Bronchial epithelial cell (primary cell): Measurements from ENCODE around the gene GRK1. TPM values are rescaled to one million over a fixed set of nuclear protein-coding genes. Genes with fewer than 3 reads are reported as not detected.

ENCODE experiments used
- DNase-seq: peaks from one replicate; pipeline ENCODE4 v3.0.0-alpha.2; 2010; ENCODE audit warnings: low read depth
- FAIRE-seq: peaks from 2 replicates; lab custom pipeline; 2011; peaks lifted over from hg19 to GRCh38; lab: Jason Lieb, UNC
- H3K27me3 ChIP-seq: 2 replicates; pipeline ENCODE4 v1.5.1; 2011; ENCODE audit warnings: low read length; ENCODE audit not compliant: control insufficient read depth, insufficient read depth
- H3K36me3 ChIP-seq: 2 replicates; pipeline ENCODE4 v1.5.1; 2011; ENCODE audit warnings: low read length; ENCODE audit not compliant: control insufficient read depth, insufficient read depth
- H3K4me3 ChIP-seq: 2 replicates; pipeline ENCODE4 v1.5.1; 2011; ENCODE audit warnings: mild to moderate bottlenecking, low read depth, low read length, control low read depth
- total RNA-seq: library from RNA; depleted of rRNA; stranded (reverse); fragments of >200 nt; gene quantifications from 2 replicates; pipeline ENCODE4 v1.2.1, GENCODE V29; 2014
- TF ChIP-seq, protein P1 (sequence below): IDR thresholded peaks from 2 replicates; pipeline ENCODE4 v1.5.1; 2011; ENCODE audit warnings: mild to moderate bottlenecking, moderate library complexity, low read length, control low read depth, inconsistent platforms; ENCODE audit not compliant: insufficient read depth, severe bottlenecking

The GRK1 gene
- total RNA-seq, 1 donor from 2014 or later = not detected

- no peaks in the 10 kb centered on the region for H3K36me3 ChIP-seq
- TF ChIP-seq, protein P1, sequence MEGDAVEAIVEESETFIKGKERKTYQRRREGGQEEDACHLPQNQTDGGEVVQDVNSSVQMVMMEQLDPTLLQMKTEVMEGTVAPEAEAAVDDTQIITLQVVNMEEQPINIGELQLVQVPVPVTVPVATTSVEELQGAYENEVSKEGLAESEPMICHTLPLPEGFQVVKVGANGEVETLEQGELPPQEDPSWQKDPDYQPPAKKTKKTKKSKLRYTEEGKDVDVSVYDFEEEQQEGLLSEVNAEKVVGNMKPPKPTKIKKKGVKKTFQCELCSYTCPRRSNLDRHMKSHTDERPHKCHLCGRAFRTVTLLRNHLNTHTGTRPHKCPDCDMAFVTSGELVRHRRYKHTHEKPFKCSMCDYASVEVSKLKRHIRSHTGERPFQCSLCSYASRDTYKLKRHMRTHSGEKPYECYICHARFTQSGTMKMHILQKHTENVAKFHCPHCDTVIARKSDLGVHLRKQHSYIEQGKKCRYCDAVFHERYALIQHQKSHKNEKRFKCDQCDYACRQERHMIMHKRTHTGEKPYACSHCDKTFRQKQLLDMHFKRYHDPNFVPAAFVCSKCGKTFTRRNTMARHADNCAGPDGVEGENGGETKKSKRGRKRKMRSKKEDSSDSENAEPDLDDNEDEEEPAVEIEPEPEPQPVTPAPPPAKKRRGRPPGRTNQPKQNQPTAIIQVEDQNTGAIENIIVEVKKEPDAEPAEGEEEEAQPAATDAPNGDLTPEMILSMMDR = no peak
- DNase-seq (no peak), FAIRE-seq (no peak)
- H3K4me3 ChIP-seq = no peak overlapping the region
- peaks cover 4% of the 10 kb centered on the region for H3K27me3 ChIP-seq
These were observed 912 bp downstream of the GRK1 start for GRCh38 chr13:113667771-113668490.

DNA sequence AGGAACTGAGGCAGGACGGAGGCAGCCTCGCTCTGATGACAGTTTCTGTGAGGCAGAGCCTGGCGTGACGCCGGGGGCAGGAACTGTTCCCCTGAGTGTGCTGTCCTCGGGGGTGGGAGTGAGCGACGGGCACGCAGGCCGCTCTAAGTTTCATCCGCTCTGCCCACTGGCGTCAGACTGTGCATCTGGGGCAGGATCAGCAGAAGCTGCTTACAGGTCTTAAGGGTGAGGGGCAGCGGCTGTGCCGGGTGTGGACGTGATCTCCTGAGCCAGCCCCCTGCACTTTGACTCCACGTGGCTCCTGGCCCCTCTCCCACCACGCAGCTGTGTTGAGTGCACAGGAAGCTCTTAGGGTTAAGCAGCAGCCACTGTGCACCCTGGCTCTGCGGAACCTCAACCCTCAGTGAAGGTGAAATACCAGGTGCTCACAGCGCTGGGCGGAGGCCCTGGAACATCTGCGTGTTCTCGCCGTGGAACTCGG, 1.5 kb downstream of the GRK1 start:
- DNase-seq (no peak), FAIRE-seq (no peak)
- TF ChIP-seq, protein P1 = no peak
- Histone ChIP-seq H3K4me3 (no peak overlapping the region), H3K27me3 (peaks cover 4% of the 10 kb centered on the region), H3K36me3 (no peaks in the 10 kb centered on the region)

- H3K36me3 ChIP-seq = no peaks in the 10 kb centered on the region
- TF ChIP-seq, protein P1 = no peak
- peaks cover 4% of the 10 kb centered on the region for H3K27me3 ChIP-seq
- H3K4me3 ChIP-seq = no peak overlapping the region
- FAIRE-seq (no peak), DNase-seq (no peak)
These were observed 2.3 kb downstream of the GRK1 start for GRCh38 chr13:113669231-113669754.

DNA sequence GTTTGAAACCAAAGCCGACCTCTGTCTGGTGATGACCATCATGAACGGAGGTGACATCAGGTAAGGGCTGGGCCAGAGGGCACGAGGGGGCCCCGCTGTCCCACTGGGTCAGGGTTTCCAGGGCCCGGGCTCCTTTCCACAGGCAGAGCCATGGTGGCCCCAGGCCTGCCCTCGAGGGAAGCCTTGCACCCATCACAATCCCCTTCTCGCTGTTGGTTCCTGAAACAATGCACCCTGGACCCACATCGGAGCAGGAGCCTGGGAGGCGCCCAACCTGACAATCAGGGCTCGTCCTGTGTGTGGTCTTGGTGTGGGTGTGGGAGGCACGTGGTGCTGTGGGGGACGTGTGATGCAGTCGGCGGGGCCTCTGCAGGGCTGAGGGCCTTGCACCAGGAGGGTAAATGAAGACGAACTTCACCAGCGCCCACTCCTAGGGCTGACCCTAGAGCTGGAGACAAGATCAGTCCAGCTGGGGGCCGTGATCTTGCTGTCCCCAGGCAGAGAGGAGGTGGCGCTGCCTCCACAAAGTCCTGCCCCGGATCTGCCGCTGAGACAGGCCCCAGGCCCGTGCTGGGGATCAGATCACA, 2.8 kb downstream of the GRK1 start:
- DNase-seq (no peak), FAIRE-seq (no peak)
- peaks cover 3% of the 10 kb centered on the region for H3K27me3 ChIP-seq
- H3K36me3 ChIP-seq = no peaks in the 10 kb centered on the region
- H3K4me3 ChIP-seq = no peak overlapping the region
- TF ChIP-seq, protein P1 = no peak

DNA sequence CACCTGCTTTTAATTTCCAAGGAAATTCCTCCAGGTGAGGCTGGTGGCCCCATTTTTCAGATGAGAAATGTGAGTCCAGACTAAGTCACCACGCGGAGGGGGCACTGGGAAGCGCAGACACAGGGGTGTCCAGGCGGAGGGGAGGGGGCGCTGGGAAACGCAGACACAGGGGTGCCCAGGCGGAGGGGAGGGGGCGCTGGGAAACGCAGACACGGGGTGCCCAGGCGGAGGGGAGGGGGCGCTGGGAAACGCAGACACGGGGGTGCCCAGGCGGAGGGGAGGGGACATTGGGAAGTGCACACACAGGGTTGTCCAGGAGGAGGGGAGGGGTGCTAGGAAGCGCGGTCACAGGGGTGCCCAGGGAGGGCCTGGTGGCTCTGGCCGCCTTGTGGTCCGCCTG, 3.5 kb downstream of the GRK1 start:
- TF ChIP-seq, protein P1 = no peak
- FAIRE-seq (no peak), DNase-seq (no peak)
- no peak overlapping the region for H3K4me3 ChIP-seq
- H3K27me3 ChIP-seq = no peaks in the 10 kb centered on the region
- no peaks in the 10 kb centered on the region for H3K36me3 ChIP-seq
